Measurements from ENCODE around the gene MROH8. TPM values are rescaled to one million over a fixed set of nuclear protein-coding genes. Genes with fewer than 3 reads are reported as not detected.

MROH8 gene
- total and polyA plus RNA-seq, 2 experiments from 2014 or later = 0.63 to 0.68 TPM

DNA sequence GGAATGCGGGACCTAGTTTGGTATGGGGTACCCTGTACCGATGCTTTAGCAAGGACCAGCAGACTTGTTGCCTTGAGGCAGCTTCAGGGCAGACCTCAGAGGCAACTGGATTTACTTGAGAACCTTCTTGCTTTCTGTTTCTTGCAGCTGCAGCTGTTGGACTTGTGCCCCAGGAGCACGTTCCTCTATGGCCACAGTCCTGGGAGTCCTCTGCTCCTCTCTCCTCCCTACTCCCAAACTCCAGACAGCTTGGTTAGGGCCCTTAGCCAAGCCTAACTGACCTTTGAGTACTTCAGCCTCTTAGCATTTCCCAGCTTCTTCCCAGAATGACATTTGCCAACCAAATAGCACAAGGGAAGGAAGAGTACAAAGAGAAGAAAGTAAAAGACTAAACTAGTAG lies 47.5 kb upstream of the MROH8 start:
- Mint-ChIP-seq H3K36me3 (ENCODE audit: low read depth) (peaks cover 96% of the 10 kb centered on the region), H3K9me3 (no peaks in the 10 kb centered on the region), H3K27me3 (ENCODE audit: insufficient read depth, low read depth, poor library complexity) (peaks cover 3% of the 10 kb centered on the region), H3K27ac (no peak overlapping the region), H3K4me1 (peaks cover 53% of the 10 kb centered on the region), H3K4me3 (no peak overlapping the region)
- Histone ChIP-seq H2AFZ (no peak overlapping the region), H4K20me1 (replicated peaks; ENCODE audit: insufficient read depth) (peaks cover 20% of the 10 kb centered on the region), H3K9me2 (ENCODE audit: insufficient read depth) (no peaks in the 10 kb centered on the region), H3K4me1 (ENCODE audit: insufficient read depth) (peaks cover 33% of the 10 kb centered on the region), H3K27me3 (ENCODE audit: insufficient read depth) (no peaks in the 10 kb centered on the region), H3K4me2 (no peak overlapping the region), H3K27ac (ENCODE audit: low read depth) (peak overlapping the region; percentile 94), H3K79me2 (replicated peaks; ENCODE audit: insufficient read depth) (peaks cover 22% of the 10 kb centered on the region), H3K4me3 (no peak overlapping the region), H3F3A (replicated peaks; ENCODE audit: low read depth) (peaks cover 11% of the 10 kb centered on the region; the same call in 1 of the 2 replicates), H3K36me3 (ENCODE audit: insufficient read depth) (peaks cover 74% of the 10 kb centered on the region)
- TF ChIP-seq, protein P1, sequence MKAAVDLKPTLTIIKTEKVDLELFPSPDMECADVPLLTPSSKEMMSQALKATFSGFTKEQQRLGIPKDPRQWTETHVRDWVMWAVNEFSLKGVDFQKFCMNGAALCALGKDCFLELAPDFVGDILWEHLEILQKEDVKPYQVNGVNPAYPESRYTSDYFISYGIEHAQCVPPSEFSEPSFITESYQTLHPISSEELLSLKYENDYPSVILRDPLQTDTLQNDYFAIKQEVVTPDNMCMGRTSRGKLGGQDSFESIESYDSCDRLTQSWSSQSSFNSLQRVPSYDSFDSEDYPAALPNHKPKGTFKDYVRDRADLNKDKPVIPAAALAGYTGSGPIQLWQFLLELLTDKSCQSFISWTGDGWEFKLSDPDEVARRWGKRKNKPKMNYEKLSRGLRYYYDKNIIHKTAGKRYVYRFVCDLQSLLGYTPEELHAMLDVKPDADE (IDR thresholded peaks at IDR 0.05) = no peak
- TF ChIP-seq, protein P2, sequence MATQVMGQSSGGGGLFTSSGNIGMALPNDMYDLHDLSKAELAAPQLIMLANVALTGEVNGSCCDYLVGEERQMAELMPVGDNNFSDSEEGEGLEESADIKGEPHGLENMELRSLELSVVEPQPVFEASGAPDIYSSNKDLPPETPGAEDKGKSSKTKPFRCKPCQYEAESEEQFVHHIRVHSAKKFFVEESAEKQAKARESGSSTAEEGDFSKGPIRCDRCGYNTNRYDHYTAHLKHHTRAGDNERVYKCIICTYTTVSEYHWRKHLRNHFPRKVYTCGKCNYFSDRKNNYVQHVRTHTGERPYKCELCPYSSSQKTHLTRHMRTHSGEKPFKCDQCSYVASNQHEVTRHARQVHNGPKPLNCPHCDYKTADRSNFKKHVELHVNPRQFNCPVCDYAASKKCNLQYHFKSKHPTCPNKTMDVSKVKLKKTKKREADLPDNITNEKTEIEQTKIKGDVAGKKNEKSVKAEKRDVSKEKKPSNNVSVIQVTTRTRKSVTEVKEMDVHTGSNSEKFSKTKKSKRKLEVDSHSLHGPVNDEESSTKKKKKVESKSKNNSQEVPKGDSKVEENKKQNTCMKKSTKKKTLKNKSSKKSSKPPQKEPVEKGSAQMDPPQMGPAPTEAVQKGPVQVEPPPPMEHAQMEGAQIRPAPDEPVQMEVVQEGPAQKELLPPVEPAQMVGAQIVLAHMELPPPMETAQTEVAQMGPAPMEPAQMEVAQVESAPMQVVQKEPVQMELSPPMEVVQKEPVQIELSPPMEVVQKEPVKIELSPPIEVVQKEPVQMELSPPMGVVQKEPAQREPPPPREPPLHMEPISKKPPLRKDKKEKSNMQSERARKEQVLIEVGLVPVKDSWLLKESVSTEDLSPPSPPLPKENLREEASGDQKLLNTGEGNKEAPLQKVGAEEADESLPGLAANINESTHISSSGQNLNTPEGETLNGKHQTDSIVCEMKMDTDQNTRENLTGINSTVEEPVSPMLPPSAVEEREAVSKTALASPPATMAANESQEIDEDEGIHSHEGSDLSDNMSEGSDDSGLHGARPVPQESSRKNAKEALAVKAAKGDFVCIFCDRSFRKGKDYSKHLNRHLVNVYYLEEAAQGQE (IDR thresholded peaks at IDR 0.05; ENCODE audit: unreplicated experiment) = no peak
- TF ChIP-seq NANOG (IDR thresholded peaks at IDR 0.05; ENCODE audit: borderline replicate concordance) (no peak), STAT1 (IDR thresholded peaks at IDR 0.05; ENCODE audit: unreplicated experiment) (no peak), EZH2phosphoT487 (IDR thresholded peaks at IDR 0.05; ENCODE audit: unreplicated experiment) (no peak), CREB1 (CRISPR knock-in tag; IDR thresholded peaks at IDR 0.05; ENCODE audit: low read depth) (no peak), JUNB (IDR thresholded peaks at IDR 0.05; ENCODE audit: unreplicated experiment) (no peak), ZNF114 (CRISPR knock-in tag; IDR thresholded peaks at IDR 0.05) (no peak), POLR2AphosphoS5 (IDR thresholded peaks at IDR 0.05; ENCODE audit: low read depth) (no peak), ZNF331 (CRISPR knock-in tag; IDR thresholded peaks at IDR 0.05; ENCODE audit: low read depth) (no peak), EZH2 (IDR thresholded peaks at IDR 0.05; ENCODE audit: low read depth, unreplicated experiment) (no peak)
- TF ChIP-seq, protein P3, sequence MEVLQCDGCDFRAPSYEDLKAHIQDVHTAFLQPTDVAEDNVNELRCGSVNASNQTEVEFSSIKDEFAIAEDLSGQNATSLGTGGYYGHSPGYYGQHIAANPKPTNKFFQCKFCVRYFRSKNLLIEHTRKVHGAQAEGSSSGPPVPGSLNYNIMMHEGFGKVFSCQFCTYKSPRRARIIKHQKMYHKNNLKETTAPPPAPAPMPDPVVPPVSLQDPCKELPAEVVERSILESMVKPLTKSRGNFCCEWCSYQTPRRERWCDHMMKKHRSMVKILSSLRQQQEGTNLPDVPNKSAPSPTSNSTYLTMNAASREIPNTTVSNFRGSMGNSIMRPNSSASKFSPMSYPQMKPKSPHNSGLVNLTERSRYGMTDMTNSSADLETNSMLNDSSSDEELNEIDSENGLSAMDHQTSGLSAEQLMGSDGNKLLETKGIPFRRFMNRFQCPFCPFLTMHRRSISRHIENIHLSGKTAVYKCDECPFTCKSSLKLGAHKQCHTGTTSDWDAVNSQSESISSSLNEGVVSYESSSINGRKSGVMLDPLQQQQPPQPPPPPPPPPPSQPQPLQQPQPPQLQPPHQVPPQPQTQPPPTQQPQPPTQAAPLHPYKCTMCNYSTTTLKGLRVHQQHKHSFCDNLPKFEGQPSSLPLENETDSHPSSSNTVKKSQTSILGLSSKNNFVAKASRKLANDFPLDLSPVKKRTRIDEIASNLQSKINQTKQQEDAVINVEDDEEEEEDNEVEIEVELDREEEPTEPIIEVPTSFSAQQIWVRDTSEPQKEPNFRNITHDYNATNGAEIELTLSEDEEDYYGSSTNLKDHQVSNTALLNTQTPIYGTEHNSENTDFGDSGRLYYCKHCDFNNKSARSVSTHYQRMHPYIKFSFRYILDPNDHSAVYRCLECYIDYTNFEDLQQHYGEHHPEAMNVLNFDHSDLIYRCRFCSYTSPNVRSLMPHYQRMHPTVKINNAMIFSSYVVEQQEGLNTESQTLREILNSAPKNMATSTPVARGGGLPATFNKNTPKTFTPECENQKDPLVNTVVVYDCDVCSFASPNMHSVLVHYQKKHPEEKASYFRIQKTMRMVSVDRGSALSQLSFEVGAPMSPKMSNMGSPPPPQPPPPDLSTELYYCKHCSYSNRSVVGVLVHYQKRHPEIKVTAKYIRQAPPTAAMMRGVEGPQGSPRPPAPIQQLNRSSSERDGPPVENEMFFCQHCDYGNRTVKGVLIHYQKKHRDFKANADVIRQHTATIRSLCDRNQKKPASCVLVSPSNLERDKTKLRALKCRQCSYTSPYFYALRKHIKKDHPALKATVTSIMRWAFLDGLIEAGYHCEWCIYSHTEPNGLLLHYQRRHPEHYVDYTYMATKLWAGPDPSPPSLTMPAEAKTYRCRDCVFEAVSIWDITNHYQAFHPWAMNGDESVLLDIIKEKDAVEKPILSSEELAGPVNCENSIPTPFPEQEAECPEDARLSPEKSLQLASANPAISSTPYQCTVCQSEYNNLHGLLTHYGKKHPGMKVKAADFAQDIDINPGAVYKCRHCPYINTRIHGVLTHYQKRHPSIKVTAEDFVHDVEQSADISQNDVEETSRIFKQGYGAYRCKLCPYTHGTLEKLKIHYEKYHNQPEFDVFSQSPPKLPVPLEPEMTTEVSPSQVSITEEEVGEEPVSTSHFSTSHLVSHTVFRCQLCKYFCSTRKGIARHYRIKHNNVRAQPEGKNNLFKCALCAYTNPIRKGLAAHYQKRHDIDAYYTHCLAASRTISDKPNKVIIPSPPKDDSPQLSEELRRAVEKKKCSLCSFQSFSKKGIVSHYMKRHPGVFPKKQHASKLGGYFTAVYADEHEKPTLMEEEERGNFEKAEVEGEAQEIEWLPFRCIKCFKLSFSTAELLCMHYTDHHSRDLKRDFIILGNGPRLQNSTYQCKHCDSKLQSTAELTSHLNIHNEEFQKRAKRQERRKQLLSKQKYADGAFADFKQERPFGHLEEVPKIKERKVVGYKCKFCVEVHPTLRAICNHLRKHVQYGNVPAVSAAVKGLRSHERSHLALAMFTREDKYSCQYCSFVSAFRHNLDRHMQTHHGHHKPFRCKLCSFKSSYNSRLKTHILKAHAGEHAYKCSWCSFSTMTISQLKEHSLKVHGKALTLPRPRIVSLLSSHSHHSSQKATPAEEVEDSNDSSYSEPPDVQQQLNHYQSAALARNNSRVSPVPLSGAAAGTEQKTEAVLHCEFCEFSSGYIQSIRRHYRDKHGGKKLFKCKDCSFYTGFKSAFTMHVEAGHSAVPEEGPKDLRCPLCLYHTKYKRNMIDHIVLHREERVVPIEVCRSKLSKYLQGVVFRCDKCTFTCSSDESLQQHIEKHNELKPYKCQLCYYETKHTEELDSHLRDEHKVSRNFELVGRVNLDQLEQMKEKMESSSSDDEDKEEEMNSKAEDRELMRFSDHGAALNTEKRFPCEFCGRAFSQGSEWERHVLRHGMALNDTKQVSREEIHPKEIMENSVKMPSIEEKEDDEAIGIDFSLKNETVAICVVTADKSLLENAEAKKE (CRISPR knock-in tag; IDR thresholded peaks at IDR 0.05) = no peak
- TF ChIP-seq, protein P4, sequence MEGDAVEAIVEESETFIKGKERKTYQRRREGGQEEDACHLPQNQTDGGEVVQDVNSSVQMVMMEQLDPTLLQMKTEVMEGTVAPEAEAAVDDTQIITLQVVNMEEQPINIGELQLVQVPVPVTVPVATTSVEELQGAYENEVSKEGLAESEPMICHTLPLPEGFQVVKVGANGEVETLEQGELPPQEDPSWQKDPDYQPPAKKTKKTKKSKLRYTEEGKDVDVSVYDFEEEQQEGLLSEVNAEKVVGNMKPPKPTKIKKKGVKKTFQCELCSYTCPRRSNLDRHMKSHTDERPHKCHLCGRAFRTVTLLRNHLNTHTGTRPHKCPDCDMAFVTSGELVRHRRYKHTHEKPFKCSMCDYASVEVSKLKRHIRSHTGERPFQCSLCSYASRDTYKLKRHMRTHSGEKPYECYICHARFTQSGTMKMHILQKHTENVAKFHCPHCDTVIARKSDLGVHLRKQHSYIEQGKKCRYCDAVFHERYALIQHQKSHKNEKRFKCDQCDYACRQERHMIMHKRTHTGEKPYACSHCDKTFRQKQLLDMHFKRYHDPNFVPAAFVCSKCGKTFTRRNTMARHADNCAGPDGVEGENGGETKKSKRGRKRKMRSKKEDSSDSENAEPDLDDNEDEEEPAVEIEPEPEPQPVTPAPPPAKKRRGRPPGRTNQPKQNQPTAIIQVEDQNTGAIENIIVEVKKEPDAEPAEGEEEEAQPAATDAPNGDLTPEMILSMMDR (conservative IDR thresholded peaks at IDR 0.05; ENCODE audit: low read depth in 2 of 2) = no peak
- DNase-seq (ENCODE audit: low spot score) (no peak), ATAC-seq (no peak)
